HG03460 (cell line): ENCODE measurements around the gene DVL2.

Source experiments
- ATAC-seq: cut with Tn5 transposase; IDR thresholded peaks from one replicate; pipeline ENCODE4 v1.9.1; 2021; ENCODE audit not compliant: unreplicated experiment

DVL2 gene

DNA sequence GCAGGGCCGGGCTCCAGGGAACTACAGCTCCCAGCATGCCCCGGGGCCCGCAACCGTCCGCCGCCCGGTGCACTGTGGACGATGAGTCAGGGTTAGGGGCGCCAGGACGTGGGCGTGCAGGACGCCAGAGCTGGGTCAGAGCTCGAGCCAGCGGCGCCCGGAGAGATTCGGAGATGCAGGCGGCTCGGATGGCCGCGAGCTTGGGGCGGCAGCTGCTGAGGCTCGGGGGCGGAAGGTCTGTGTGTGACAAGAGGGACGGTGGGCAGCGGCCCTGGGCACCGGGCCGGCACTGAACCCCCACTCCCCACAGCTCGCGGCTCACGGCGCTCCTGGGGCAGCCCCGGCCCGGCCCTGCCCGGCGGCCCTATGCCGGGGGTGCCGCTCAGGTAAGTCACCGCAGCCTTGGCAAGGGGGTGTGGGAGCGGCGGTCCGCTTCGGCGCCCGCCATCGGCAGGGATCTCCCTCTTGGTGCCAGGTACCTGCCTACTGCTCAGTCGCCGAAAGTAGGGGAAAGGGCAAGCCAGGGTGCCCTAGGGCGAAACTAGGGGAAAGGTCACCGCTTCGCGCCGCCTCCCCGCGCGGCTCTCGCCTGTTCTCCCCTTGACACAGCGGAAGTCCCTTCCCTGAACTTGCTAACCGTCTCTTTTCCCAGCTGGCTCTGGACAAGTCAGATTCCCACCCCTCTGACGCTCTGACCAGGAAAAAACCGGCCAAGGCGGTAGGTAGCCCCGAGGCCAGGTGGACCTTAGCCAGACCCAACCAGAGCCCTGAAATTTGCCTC is 14.3 kb downstream of the DVL2 start, which contains the start of the genes ACADVL and DLG4:
TSS of gene ACADVL (plus strand) at position 127 of the 781 bp plus-strand sequence. CDS start at position 174, 47 bp downstream.
TSS of gene DLG4 (minus strand) at position 25 of the 781 bp plus-strand sequence.
- peak; percentile 58 for ATAC-seq

GRCh38 chr17:7219229-7219811 is 15.0 kb downstream of the DVL2 start:
- no peak for ATAC-seq

DNA sequence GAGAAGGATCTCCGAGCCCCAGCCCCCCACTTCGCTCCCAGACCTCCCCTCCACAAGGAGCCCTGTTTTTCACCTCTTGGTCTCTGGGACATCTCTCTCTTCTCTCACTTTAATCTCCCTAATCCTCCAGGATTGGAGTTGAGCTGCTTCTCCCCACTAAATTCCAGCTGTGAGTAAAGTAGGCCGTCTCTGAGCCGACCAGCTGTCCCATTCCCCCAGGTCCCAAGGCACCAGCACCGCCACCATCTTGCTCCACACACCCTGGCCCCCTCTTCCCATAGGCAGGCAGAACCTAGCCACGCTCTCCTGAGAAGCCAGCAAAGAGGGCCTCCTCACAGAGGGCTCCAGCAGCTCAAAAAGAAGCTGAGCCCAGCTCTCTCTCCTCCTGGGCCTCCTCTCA is 15.6 kb downstream of the DVL2 start:
- no peak for ATAC-seq

- no peak for ATAC-seq
Observed at GRCh38 chr17:7218166-7218565, 16.2 kb downstream of the DVL2 start.

DNA sequence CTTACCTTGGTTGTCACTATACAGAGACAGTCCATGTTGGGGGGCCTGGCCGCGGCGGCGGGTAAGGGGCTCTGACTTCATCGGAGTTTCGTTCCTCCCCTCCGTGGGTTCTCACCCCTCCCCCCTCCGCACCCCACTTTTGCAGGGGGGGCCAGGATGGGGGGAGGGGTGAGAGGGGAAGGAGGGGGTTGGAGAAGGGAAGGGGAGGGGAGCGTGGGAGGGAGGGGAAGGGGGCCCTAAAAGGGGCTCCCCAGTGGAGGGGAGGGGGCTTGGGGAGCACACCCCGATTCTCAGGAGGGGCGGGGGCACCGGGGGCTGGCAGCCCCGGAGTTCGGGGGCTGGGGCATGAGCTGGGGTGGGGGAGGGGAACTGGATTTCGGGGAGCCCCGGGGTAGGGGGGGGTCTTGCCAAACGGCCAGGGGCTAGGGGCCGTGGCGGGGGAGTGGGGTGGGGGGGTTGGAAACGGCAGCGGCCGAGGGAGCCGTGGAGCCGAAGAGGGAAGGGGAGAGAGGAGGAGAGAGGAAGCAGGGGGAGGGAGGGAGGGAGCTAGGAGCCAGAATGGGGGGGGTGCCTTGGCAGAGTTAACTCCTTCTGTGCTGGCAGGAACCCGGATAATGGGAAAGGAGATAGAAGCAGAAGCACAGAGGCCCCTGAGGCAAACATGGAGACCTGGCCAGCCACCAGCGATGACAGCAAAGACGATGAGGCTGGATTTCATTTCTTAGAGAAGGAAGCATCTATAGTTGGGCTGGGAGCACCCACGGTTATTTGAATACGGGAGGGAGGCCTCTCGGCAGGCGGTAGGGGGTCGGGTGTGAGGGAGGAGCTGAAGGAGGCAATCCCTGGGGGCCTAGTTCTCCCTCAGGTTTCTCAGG is 17.0 kb downstream of the DVL2 start:
- no peak for ATAC-seq

DNA sequence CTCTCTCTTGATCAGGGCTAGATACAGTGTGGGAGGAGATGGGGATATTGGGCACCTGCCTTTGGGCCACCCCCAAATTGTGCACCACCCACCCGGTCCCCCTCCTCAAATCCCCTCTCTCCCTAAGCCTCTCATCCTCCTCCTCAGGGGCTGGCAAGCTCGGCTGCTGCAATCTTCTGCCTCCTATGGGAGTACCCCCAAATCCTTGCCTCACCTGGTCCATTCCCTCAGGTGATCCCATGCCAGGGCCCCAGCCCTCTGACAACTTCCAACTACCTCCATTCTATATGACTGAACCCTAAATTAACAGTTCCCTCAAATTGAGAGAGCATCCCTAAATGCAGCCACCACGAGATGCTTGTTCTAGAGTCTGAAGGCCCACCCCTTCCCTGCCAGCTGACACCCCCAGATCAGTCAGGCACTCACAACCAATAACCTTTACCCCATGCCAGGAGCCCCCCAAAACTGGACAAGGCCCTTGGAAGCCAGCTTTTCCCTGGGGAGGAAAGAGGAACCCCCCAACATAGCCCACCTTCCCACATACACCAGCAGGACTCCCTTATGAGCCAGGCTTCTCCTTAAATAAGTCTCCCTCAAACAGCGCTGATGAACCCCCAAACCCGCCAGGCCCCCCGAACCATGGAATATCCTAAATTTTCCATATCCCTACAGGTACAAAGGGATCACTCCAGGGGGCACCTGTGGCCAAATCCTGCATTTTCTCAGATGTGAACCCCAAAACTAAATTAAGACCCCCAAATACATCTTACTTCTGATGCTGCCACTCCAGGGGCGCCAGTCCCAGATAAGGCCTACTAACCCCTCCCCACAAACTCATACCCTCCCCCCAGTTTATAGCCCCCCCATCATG is 17.8 kb downstream of the DVL2 start:
- no peak for ATAC-seq

DNA sequence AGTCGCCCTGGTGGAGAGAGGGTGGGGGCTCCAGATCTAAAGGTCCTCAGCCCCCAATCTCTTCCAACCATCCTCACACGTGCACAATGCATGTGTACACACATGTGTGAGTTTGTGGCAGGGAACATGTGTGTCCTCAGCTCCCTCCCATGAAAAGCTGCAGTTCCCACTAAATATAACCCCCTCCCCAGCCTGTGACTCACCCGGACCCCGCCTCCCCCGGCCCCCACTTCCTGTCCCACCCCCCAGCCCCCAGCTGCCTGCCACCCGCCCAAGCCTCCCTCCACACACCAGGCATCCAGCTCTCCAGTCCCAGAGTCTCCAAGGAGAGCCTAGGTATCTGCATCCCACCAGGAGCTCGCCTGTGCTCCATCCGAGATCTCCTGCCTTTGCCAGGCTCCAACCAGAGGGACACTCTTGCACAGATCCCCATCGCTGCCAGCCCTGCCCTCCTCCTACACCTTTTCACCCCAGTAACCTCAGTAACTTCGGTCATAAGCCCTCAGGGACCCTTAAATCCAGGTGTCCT is 18.6 kb downstream of the DVL2 start:
- no peak for ATAC-seq

- ATAC-seq = no peak
Observed at GRCh38 chr17:7215136-7215638, 19.1 kb downstream of the DVL2 start.

DNA sequence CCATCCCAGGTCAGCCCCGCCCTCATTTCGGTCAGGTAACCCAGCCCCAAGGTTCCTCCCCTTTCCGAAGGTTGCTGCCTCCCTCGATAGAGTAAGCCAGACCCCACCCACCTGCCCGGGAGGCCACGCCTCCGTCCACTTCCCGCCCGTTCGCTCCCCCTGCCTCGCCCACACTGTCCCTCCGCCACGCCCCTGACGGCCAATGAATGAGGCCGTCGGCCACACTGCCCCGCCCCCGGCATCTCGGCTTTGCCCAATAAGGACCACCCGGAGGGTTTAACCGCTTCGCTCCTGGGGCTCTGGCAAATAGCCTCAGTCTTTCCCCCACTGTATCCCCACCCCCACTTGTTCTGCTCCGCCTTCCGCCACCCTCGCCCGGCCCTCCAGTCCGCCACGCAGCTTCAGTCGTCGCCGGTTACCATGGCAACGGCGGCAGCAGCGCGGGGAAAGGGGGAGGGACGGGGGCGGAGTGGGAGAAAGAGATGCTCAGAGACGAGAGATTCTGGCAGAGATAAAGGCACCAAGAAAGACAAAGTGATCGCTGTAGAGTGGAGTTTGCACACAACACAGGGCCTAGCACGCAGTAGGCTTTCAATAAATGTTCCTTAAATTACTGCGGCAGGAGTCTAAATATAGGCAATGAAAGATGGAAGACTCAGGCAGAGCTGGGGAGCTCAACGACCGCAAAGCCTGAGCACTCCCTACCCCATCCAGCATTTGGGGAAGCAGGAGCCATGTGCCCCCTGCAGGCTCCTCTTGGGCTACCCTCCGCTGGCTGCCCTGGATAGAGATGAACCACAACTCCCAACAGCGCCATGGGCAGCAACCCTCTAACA is 19.8 kb downstream of the DVL2 start:
- peak; percentile 70 for ATAC-seq

- no peak for ATAC-seq
Observed at GRCh38 chr17:7213895-7214299, 20.4 kb downstream of the DVL2 start.

- no peak for ATAC-seq
Observed at GRCh38 chr17:7211491-7212273, 22.6 kb downstream of the DVL2 start.

DNA sequence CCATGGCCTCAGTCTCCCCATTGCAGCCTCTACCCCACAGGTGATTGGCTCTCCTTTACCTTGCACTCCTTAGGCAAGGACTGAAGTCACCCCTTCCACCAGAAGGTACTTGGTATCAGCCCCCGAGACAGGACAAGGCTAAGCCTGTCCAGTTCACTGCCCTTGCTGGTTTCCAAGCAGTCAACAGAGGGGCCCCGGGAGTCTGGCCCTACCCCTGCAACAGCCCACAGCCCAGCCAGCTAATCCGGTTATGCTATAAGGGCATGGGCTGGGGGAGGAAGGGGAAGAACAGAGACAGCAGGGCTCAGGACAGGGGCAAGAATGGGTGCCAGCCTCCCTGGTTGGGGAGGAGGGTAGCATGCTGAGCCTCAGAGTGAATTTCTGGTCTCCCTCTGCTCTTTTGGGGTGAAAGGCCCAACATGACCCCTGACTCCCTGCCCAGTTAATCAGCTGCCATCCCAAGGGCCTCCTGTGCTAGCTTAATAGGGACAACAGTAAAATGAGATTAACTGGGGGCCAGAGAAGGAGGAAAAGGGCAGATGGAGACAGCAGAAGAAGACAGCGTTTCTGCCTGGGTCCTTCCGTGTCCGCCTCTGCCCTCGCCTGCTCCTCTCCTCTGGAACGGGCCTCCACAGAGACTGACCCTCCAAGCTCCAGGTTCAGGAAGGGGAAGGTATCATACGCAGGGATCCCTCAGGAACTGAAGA is 25.4 kb downstream of the DVL2 start:
- ATAC-seq = no peak

DNA sequence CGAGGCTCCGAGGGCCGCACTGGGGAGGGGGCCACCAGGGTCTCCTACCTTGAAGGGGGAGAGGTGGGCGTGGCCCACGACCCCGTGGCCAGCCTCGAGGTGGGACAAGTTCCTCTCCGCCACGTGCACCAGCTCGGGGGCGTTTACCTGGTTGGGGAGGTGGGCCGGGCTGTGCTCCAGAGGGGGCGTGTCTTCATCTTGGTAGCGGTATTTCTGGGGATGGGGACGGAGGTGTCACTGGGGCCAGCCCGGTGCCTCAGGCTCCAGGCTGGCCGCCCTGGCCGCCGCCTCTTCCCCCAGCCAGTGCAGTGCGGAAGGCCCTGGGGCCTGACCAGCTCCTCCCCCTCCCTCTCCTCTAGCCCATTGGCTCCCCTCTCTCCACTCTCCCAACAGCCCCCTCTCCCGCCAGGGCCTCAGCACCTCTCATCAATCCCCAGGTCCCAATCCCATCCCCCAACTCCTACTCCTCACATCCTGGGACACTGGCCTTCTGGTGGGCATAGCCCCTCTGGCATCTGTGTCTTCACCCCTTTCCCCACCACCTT is 26.2 kb downstream of the DVL2 start:
- ATAC-seq = no peak

DNA sequence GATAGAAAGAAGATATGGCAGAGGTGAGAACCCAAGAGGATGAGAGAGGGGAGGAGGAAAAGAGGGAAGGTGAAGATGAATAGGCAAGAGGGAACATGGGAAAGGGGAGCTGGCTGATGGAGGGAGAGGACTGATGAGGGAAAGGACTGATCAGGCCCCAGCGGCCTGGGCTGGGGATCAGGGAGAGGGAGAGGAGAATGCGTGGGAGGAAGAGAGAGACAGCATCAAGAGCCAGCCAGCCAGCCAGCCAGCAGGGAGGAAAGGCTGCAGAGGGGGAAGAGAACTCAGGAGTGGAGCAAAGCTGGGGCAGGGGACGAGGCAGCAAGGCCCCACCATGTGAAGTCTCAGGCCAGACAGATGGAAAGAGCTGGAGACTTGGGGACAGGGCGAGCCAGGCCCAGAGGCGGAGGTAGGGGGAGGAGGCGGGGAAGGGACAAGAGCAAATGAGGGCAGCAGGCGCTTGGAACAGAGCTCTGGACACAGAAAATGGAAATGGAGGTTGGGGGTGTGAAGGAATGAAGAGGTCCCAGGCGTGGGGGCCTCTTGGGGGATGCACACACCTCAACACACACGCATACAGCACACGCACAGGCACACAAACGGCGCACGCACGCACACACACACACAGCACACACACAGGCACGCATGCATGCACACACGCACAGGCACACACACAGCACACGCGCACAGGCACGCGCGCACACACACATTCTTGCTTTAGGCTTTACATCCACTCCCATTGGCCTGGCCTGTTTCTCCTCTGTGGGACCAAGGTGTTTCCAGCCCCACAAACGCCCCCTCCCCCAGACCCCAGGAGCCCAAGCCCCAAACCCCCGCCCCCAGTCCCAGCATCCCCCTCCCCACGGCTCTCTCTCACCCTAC is 27.0 kb downstream of the DVL2 start:
- no peak for ATAC-seq

DNA sequence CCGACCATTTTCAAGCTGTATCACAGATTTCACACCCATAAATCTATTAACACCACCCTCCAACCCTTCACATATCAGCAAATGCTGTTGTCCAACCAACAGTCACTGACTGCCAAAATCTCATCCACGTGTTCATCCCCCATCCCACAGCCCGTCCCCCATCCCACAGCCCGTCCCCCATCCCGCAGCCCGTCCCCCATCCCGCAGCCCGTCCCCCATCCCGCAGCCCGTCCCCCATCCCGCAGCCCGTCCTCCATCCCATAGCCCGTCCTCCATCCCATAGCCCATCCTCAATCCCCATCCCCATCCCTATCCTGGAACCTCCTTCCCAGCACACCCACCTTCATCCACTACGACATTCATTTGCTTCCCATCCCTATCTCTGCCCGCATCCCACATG is 28.8 kb downstream of the DVL2 start:
- ATAC-seq = no peak

DNA sequence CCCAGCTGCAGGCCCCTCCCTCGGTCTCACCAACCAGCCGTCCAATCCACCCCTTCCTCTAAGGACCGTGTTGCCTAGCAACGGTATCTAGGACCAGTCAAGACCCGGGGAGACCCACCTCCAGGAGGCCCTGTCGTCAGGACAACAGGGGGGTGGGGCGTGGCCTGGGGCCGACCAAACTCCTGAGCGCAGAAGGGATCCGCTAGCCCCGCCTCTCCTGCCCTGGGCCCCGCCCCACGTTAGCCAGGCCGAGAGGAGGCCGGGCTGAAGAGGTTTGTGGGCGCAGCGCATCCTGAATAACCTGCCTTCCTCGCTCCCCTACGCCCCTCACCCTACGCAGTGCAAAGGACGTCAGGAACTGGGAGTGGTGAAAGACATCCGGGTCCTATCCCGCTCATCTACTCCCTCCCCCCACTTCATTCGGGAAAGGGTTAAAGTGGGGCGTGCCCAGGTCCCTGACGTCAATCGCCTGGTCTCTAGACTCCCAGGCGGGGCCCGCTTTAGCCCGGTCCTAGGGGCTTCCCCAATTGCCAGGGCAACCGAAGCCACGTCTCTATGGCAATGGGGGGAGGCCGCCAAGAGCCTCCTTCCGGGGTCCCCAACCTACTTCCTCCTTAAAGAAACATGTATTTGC is 29.4 kb downstream of the DVL2 start:
- peak; percentile 79 for ATAC-seq
